Glutamatergic neuron (in vitro differentiated cells): ENCODE measurements around the gene GSDME. TPM values are rescaled to one million over a fixed set of nuclear protein-coding genes. Genes with fewer than 3 reads are reported as not detected.

Source experiments
- DNase-seq: peaks from one replicate; pipeline ENCODE4 v3.0.0; 2022
- H3K27ac Mint-ChIP-seq: one replicate; pipeline ENCODE4 v1.8.0; 2020; ENCODE audit warnings: mild to moderate bottlenecking, mixed read lengths, inconsistent platforms; ENCODE audit not compliant: unreplicated experiment
- H3K27me3 Mint-ChIP-seq: one replicate; pipeline ENCODE4 v1.8.0; 2020; ENCODE audit warnings: mild to moderate bottlenecking, moderate library complexity, mixed read lengths, inconsistent platforms; ENCODE audit not compliant: unreplicated experiment
- H3K36me3 Mint-ChIP-seq: one replicate; pipeline ENCODE4 v1.8.0; 2020; ENCODE audit warnings: mild to moderate bottlenecking, mixed read lengths, inconsistent platforms; ENCODE audit not compliant: unreplicated experiment
- H3K4me1 Mint-ChIP-seq: one replicate; pipeline ENCODE4 v1.8.0; 2020; ENCODE audit warnings: mild to moderate bottlenecking, low read depth, mixed read lengths, inconsistent platforms; ENCODE audit not compliant: unreplicated experiment
- H3K4me3 Mint-ChIP-seq: one replicate; pipeline ENCODE4 v1.8.0; 2020; ENCODE audit warnings: mild to moderate bottlenecking, mixed read lengths, inconsistent platforms; ENCODE audit not compliant: unreplicated experiment
- H3K9me3 Mint-ChIP-seq: one replicate; pipeline ENCODE4 v1.8.0; 2020; ENCODE audit warnings: mild to moderate bottlenecking, moderate library complexity, mixed read lengths, inconsistent platforms; ENCODE audit not compliant: unreplicated experiment
- CTCF ChIP-seq: fragments of 200-600 bp; sonication (generic); IDR thresholded peaks from one replicate; pipeline ENCODE4 v1.5.0; 2021; ENCODE audit not compliant: partially characterized antibody, unreplicated experiment
- total RNA-seq: library from RNA; stranded (reverse); fragmentation: NEBNext Ultra II Directional; extraction: Animal tissue kit (Norgen Biotek cat#: 25700); gene quantifications from one replicate; pipeline ENCODE4 v1.2.1, GENCODE V29; 2021; ENCODE audit not compliant: unreplicated experiment

GSDME gene
- total RNA-seq, 1 donor from 2014 or later: 12.7 TPM

- no peak for TF ChIP-seq CTCF
- Mint-ChIP-seq H3K4me1 (peaks cover 3% of the 10 kb centered on the region), H3K27me3 (no peaks in the 10 kb centered on the region), H3K27ac (no peak overlapping the region), H3K36me3 (no peaks in the 10 kb centered on the region), H3K9me3 (no peaks in the 10 kb centered on the region), H3K4me3 (no peak overlapping the region)
- no peak for DNase-seq
Observed at GRCh38 chr7:24685708-24686107, 71.6 kb downstream of the GSDME start.

GRCh38 chr7:24670782-24671181 lies 86.5 kb downstream of the GSDME start:
- TF ChIP-seq CTCF: no peak
- Mint-ChIP-seq H3K4me3 (no peak overlapping the region), H3K27me3 (no peaks in the 10 kb centered on the region), H3K9me3 (no peaks in the 10 kb centered on the region), H3K36me3 (no peaks in the 10 kb centered on the region), H3K27ac (peak overlapping the region; percentile 76), H3K4me1 (peaks cover 4% of the 10 kb centered on the region)
- no peak for DNase-seq

GRCh38 chr7:24669971-24670591 lies 87.2 kb downstream of the GSDME start:
- no peaks in the 10 kb centered on the region for H3K27me3 Mint-ChIP-seq
- no peak for TF ChIP-seq CTCF
- no peak overlapping the region for H3K4me3 Mint-ChIP-seq
- H3K4me1 Mint-ChIP-seq: peaks cover 4% of the 10 kb centered on the region
- DNase-seq: no peak
- H3K36me3 Mint-ChIP-seq: no peaks in the 10 kb centered on the region
- H3K27ac Mint-ChIP-seq: peak overlapping the region; percentile 76
- H3K9me3 Mint-ChIP-seq: no peaks in the 10 kb centered on the region

GRCh38 chr7:24668927-24669635 lies 88.2 kb downstream of the GSDME start:
- Mint-ChIP-seq H3K36me3 (no peaks in the 10 kb centered on the region), H3K27ac (no peak overlapping the region), H3K4me1 (peaks cover 4% of the 10 kb centered on the region), H3K9me3 (no peaks in the 10 kb centered on the region), H3K4me3 (no peak overlapping the region), H3K27me3 (no peaks in the 10 kb centered on the region)
- DNase-seq: no peak
- TF ChIP-seq CTCF: no peak
